ENCODE measurements around the gene UGT8. TPM values are rescaled to one million over a fixed set of nuclear protein-coding genes. Genes with fewer than 3 reads are reported as not detected.
"Not testable (repeated sequence)": the region's sequence is repeated elsewhere in the genome, so short reads cannot be mapped to it uniquely, and the experiment has no call there.

Gene UGT8
- total and polyA plus RNA-seq, 2 of the 8 experiments (the other 6 are each of a cell fraction or from before 2014, with no cell fraction given): 16.9 to 26.9 TPM

- TF ChIP-seq CREB1 (IDR thresholded peaks at IDR 0.05) (no peak), SUZ12 (IDR thresholded peaks at IDR 0.05; ENCODE audit: low read length) (no peak), NANOG (IDR thresholded peaks at IDR 0.05; ENCODE audit: insufficient read depth, low read depth, low read length, poor library complexity, severe bottlenecking) (no peak)
These were observed 10.3 kb upstream of the UGT8 start (continued) for GRCh38 chr4:114588305-114588704.

- H3K4me3 ChIP-seq (ENCODE audit: extremely low read depth in 1 of 4, insufficient read depth in 2 of 4, low read depth in 3 of 4, low read length in 4 of 4); FAIRE-seq; H2BK15ac ChIP-seq (ENCODE audit: low read length); H3K4me2 ChIP-seq (ENCODE audit: insufficient read depth in 1 of 2, low read depth in 2 of 2, low read length in 2 of 2); POLR2A ChIA-PET (ENCODE audit: partially characterized antibody); H4K8ac ChIP-seq (ENCODE audit: extremely low read depth, insufficient read depth, low read length); H4K5ac ChIP-seq (ENCODE audit: insufficient read length, low read depth, low read length); H3K23ac ChIP-seq (ENCODE audit: insufficient read length); H2BK12ac ChIP-seq (ENCODE audit: low read depth, low read length); H3K4me1 ChIP-seq (replicated peaks in 1 of 4; ENCODE audit: control insufficient read depth in 3 of 4, insufficient read depth in 4 of 4, low read length in 3 of 4); H3K23me2 ChIP-seq (ENCODE audit: low read depth, low read length); H3K18ac ChIP-seq (ENCODE audit: extremely low read depth, low read length); H3K9ac ChIP-seq (replicated peaks in 1 of 4; ENCODE audit: extremely low read depth in 1 of 4, low read depth in 3 of 4, low read length in 3 of 4); CTCF ChIA-PET (ENCODE audit: partially characterized antibody); H3K79me1 ChIP-seq (ENCODE audit: low read depth, low read length); H3K27ac ChIP-seq (ENCODE audit: low read depth, low read length); H3K36me3 ChIP-seq (ENCODE audit: control insufficient read depth in 2 of 4, insufficient read depth in 4 of 4, low read length in 3 of 4); H2AFZ ChIP-seq (ENCODE audit: low read length); H3K79me2 ChIP-seq (ENCODE audit: control insufficient read depth in 1 of 2, insufficient read depth in 2 of 2, low read length in 2 of 2); H2BK5ac ChIP-seq (ENCODE audit: low read depth, low read length); H2BK120ac ChIP-seq (replicated peaks; ENCODE audit: low read depth, low read length); DNase-seq (ENCODE audit: low read depth in 1 of 2, low spot score in 2 of 2); H4K91ac ChIP-seq (replicated peaks; ENCODE audit: insufficient read length, low read length); H4K20me1 ChIP-seq (replicated peaks in 1 of 2; ENCODE audit: control insufficient read depth in 1 of 2, insufficient read depth in 2 of 2, low read length in 2 of 2); H3K14ac ChIP-seq (ENCODE audit: insufficient read length); H3K56ac ChIP-seq (replicated peaks; ENCODE audit: insufficient read length, low read depth, low read length); H3K4ac ChIP-seq (replicated peaks; ENCODE audit: insufficient read length, low read depth, low read length); H3K27me3 ChIP-seq (replicated peaks in 1 of 4; ENCODE audit: control insufficient read depth in 3 of 4, extremely low read depth in 1 of 4, insufficient read depth in 3 of 4, low read length in 3 of 4); H2AK5ac ChIP-seq (ENCODE audit: low read depth, low read length); H2BK20ac ChIP-seq (ENCODE audit: low read length); H3K9me3 ChIP-seq (ENCODE audit: insufficient read depth in 2 of 2, low read depth in 1 of 2, low read length in 1 of 2): not testable (repeated sequence)
- 96% methylated on average over 1 of the region's 1 CpG; no CpG with 5 or more reads in 1 of the 2 experiments for WGBS, 2 experiments (ENCODE audit: extremely low coverage in 1 of 2, insufficient coverage in 1 of 2, insufficient read length in 1 of 2, insufficient replicate concordance in 2 of 2, low coverage in 1 of 2, low lambda C conversion rate in 2 of 2, missing lambda C conversion rate in 1 of 2)
These were observed 8.2 kb upstream of the UGT8 start for GRCh38 chr4:114590360-114590759.

Measured in H1 (cell line).